DMS53 (cell line): ENCODE measurements around the gene POLR3G.
A peak's percentile ranks its signal among the peaks of the same experiment; 100 is the strongest.

Experiments
- DNase-seq: peaks from one replicate; lab custom pipeline; 2025; lab: John Stamatoyannopoulos, UW

POLR3G gene

GRCh38 chr5:90474235-90475107, at the start of gene POLR3G, which contains the start of gene MBLAC2:
Gene POLR3G (plus strand): TSS chr5:90474864. CDS start chr5:90485568, 10,704 bp downstream.
Gene MBLAC2 (minus strand): TSS chr5:90474771. CDS start chr5:90474292, 479 bp downstream.
- DNase-seq: peak; percentile 98

- peak; percentile 57 for DNase-seq
Observed at GRCh38 chr5:90434116-90434714, 40.4 kb upstream of the POLR3G start.

- DNase-seq: no peak
Observed at GRCh38 chr5:90437663-90438062, 37.0 kb upstream of the POLR3G start.

GRCh38 chr5:90438100-90438499, 36.6 kb upstream of the POLR3G start:
- DNase-seq: peak; percentile 30

GRCh38 chr5:90440644-90441043, 34.0 kb upstream of the POLR3G start:
- DNase-seq: no peak

- no peak for DNase-seq
Observed at GRCh38 chr5:90446961-90447360, 27.7 kb upstream of the POLR3G start.

GRCh38 chr5:90461288-90461687, 13.4 kb upstream of the POLR3G start:
- no peak for DNase-seq

- DNase-seq: peak; percentile 73
Observed at GRCh38 chr5:90472783-90473395, 1.8 kb upstream of the POLR3G start.

- peak; percentile 85 for DNase-seq
Observed at GRCh38 chr5:90473396-90474234, 1.0 kb upstream of the POLR3G start.

GRCh38 chr5:90475436-90475980, 844 bp downstream of the POLR3G start:
- peak; percentile 40 for DNase-seq

- no peak for DNase-seq
Observed at GRCh38 chr5:90476391-90476790, 1.7 kb downstream of the POLR3G start.

GRCh38 chr5:90477073-90477472, 2.4 kb downstream of the POLR3G start:
- no peak for DNase-seq

GRCh38 chr5:90477621-90478215, 3.1 kb downstream of the POLR3G start:
- DNase-seq: no peak

GRCh38 chr5:90479611-90480385, 5.1 kb downstream of the POLR3G start:
- DNase-seq: no peak

- no peak for DNase-seq
Observed at GRCh38 chr5:90480699-90481098, 6.0 kb downstream of the POLR3G start.

- DNase-seq: no peak
Observed at GRCh38 chr5:90483206-90483605, 8.5 kb downstream of the POLR3G start.

- no peak for DNase-seq
Observed at GRCh38 chr5:90484540-90484939, 9.9 kb downstream of the POLR3G start.

GRCh38 chr5:90488791-90489190, 14.1 kb downstream of the POLR3G start:
- no peak for DNase-seq

GRCh38 chr5:90494043-90494442, 19.4 kb downstream of the POLR3G start:
- no peak for DNase-seq

GRCh38 chr5:90495146-90495545, 20.5 kb downstream of the POLR3G start:
- no peak for DNase-seq
